HCT116 (cell line): Measurements from ENCODE around the gene NLE1.

ENCODE experiments used
- CEBPB ChIP-seq: IDR thresholded peaks from 2 replicates; pipeline ENCODE4 v1.6.1; 2012; ENCODE audit warnings: low read depth
- POLR2AphosphoS5 ChIP-seq: IDR thresholded peaks from 2 replicates; pipeline ENCODE4 v1.6.1; 2011; ENCODE audit warnings: mild to moderate bottlenecking, low read depth, low read length, moderate library complexity

GRCh38 chr17:35135322-35135721 is 6.8 kb downstream of the NLE1 start:
- TF ChIP-seq CEBPB (no peak), POLR2AphosphoS5 (no peak)
